ENCODE data around the gene GLA.

DNA sequence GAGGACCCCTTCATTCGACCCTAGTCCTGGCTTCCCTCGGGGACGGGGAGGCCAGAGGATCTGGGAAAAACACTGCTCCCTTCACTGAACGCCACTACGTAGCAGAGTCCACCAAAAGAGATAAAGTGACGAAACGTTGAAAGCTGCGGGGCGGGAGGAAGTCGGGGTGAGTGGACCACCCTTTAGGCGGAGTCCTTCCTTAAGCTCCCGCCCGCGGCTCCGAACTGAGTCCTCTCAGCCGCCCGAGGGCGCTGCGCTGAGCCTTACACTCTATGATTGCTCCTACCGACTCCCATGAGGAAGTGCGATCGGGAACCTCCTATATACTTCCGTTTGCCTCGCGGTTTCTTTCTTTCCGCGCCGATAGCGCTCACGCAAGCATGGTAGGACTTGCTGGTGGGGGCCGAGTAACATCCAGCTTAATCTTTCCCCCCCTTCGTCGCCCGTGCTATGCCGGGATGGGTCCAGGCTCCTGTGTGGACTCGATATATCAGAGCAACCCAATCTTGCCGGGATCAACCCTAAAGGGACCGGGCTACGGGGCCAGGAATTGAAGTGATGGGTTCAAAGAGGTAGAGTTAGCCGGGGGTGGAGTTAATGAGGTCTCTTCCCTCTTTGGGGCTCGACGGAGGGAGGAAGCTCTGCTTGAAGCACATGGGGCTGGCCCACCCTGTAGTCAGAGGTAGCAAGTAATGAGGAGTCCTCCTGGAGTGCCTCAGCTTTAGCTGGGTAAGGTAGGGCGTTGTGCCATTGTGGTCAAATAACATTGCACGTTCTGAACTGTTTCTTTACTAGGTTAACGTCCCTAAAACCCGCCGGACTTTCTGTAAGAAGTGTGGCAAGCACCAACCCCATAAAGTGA, 16.8 kb downstream of the GLA start, which contains the start of gene RPL36A:
- TF ChIP-seq SP7 (tag by site-specific recombination; IDR thresholded peaks at IDR 0.05) (peak; percentile 76), FEZF1 (tag by site-specific recombination; IDR thresholded peaks at IDR 0.05) (no peak), ZNF549 (tag by site-specific recombination; IDR thresholded peaks at IDR 0.05) (no peak), ZFP37 (tag by site-specific recombination; IDR thresholded peaks at IDR 0.05) (peak; percentile 92), ZNF704 (tag by site-specific recombination; IDR thresholded peaks at IDR 0.05) (no peak), BCL11A (tag by site-specific recombination; IDR thresholded peaks at IDR 0.05; ENCODE audit: low read depth) (no peak), ZNF266 (tag by site-specific recombination; IDR thresholded peaks at IDR 0.05; ENCODE audit: low read depth) (no peak), SETDB1 (IDR thresholded peaks at IDR 0.05; ENCODE audit: insufficient read length, low read length) (no peak), ZNF660 (tag by site-specific recombination; IDR thresholded peaks at IDR 0.05) (peak; percentile 92)
- TF ChIP-seq, protein P1, sequence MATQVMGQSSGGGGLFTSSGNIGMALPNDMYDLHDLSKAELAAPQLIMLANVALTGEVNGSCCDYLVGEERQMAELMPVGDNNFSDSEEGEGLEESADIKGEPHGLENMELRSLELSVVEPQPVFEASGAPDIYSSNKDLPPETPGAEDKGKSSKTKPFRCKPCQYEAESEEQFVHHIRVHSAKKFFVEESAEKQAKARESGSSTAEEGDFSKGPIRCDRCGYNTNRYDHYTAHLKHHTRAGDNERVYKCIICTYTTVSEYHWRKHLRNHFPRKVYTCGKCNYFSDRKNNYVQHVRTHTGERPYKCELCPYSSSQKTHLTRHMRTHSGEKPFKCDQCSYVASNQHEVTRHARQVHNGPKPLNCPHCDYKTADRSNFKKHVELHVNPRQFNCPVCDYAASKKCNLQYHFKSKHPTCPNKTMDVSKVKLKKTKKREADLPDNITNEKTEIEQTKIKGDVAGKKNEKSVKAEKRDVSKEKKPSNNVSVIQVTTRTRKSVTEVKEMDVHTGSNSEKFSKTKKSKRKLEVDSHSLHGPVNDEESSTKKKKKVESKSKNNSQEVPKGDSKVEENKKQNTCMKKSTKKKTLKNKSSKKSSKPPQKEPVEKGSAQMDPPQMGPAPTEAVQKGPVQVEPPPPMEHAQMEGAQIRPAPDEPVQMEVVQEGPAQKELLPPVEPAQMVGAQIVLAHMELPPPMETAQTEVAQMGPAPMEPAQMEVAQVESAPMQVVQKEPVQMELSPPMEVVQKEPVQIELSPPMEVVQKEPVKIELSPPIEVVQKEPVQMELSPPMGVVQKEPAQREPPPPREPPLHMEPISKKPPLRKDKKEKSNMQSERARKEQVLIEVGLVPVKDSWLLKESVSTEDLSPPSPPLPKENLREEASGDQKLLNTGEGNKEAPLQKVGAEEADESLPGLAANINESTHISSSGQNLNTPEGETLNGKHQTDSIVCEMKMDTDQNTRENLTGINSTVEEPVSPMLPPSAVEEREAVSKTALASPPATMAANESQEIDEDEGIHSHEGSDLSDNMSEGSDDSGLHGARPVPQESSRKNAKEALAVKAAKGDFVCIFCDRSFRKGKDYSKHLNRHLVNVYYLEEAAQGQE (tag by site-specific recombination; IDR thresholded peaks at IDR 0.05): no peak; the same call in 1 of the 2 replicates
- TF ChIP-seq, protein P2, sequence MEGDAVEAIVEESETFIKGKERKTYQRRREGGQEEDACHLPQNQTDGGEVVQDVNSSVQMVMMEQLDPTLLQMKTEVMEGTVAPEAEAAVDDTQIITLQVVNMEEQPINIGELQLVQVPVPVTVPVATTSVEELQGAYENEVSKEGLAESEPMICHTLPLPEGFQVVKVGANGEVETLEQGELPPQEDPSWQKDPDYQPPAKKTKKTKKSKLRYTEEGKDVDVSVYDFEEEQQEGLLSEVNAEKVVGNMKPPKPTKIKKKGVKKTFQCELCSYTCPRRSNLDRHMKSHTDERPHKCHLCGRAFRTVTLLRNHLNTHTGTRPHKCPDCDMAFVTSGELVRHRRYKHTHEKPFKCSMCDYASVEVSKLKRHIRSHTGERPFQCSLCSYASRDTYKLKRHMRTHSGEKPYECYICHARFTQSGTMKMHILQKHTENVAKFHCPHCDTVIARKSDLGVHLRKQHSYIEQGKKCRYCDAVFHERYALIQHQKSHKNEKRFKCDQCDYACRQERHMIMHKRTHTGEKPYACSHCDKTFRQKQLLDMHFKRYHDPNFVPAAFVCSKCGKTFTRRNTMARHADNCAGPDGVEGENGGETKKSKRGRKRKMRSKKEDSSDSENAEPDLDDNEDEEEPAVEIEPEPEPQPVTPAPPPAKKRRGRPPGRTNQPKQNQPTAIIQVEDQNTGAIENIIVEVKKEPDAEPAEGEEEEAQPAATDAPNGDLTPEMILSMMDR (tag by site-specific recombination; IDR thresholded peaks at IDR 0.05): peak; percentile 97
- TF ChIP-seq, protein P3, sequence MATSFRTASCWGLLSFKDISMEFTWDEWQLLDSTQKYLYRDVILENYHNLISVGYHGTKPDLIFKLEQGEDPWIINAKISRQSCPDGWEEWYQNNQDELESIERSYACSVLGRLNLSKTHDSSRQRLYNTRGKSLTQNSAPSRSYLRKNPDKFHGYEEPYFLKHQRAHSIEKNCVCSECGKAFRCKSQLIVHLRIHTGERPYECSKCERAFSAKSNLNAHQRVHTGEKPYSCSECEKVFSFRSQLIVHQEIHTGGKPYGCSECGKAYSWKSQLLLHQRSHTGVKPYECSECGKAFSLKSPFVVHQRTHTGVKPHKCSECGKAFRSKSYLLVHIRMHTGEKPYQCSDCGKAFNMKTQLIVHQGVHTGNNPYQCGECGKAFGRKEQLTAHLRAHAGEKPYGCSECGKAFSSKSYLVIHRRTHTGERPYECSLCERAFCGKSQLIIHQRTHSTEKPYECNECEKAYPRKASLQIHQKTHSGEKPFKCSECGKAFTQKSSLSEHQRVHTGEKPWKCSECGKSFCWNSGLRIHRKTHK (tag by site-specific recombination; IDR thresholded peaks at IDR 0.05): no peak

Measured in HEK293 (cell line).